ENCODE measurements around the gene DAGLA.

DNA sequence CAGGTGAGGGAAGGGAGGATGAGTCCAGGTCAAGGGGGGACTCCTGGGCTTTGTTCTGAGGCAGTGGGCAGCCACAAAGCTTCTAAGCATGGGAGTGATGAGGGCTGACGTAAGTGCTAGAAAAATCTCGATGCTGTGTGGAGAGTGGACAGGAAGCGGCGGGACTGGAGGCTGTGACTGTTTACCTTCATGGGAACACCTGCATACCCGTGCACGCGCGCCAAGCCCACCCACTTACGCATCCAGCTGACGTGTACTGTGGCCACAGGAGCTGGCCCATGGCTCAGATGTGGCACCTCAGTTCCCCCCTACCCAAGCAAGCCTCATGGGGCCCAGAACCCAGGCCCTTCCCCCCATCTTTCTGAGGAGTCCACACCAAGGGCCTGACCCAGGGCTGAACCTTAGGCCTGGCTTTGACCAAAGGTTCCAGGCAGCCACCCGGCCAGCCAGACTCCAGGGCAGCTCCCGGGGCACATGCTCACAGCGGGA, 86.2 kb downstream of the DAGLA start:
- TF ChIP-seq, protein P1, sequence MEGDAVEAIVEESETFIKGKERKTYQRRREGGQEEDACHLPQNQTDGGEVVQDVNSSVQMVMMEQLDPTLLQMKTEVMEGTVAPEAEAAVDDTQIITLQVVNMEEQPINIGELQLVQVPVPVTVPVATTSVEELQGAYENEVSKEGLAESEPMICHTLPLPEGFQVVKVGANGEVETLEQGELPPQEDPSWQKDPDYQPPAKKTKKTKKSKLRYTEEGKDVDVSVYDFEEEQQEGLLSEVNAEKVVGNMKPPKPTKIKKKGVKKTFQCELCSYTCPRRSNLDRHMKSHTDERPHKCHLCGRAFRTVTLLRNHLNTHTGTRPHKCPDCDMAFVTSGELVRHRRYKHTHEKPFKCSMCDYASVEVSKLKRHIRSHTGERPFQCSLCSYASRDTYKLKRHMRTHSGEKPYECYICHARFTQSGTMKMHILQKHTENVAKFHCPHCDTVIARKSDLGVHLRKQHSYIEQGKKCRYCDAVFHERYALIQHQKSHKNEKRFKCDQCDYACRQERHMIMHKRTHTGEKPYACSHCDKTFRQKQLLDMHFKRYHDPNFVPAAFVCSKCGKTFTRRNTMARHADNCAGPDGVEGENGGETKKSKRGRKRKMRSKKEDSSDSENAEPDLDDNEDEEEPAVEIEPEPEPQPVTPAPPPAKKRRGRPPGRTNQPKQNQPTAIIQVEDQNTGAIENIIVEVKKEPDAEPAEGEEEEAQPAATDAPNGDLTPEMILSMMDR (IDR thresholded peaks at IDR 0.05): no peak
- TF ChIP-seq EZH2 (IDR thresholded peaks at IDR 0.05; ENCODE audit: borderline replicate concordance, insufficient read depth, low read depth, low read length, poor library complexity, severe bottlenecking): no peak
